ENCODE results near the gene JAKMIP1.
"Not testable (repeated sequence)": the region's sequence is repeated elsewhere in the genome, so short reads cannot be mapped to it uniquely, and the experiment has no call there.

Gene JAKMIP1

GRCh38 chr4:6221851-6222760 lies 21.8 kb upstream of the JAKMIP1 start:
- TF ChIP-seq CTCF (conservative IDR thresholded peaks at IDR 0.05; ENCODE audit: low read depth, low read length) = no peak
- no peak overlapping the region for H3K4me3 ChIP-seq (ENCODE audit: low read length)
- DNase-seq (ENCODE audit: low read depth) = no peak

- H3K4me3 ChIP-seq (ENCODE audit: low read length) = no peak overlapping the region
- DNase-seq (ENCODE audit: low read depth) = no peak
These were observed 21.0 kb upstream of the JAKMIP1 start for GRCh38 chr4:6221301-6221850.

GRCh38 chr4:6217716-6218381 lies 17.5 kb upstream of the JAKMIP1 start:
- no peak for TF ChIP-seq CTCF (conservative IDR thresholded peaks at IDR 0.05; ENCODE audit: low read depth, low read length)
- DNase-seq (ENCODE audit: low read depth) = no peak
- no peak overlapping the region for H3K4me3 ChIP-seq (ENCODE audit: low read length)

More at GRCh38 chr4:6221301-6221850, 21.0 kb upstream of the JAKMIP1 start:
- no peak for TF ChIP-seq CTCF (conservative IDR thresholded peaks at IDR 0.05; ENCODE audit: low read depth, low read length)

- no peak for DNase-seq (ENCODE audit: low read depth)
- H3K4me3 ChIP-seq (ENCODE audit: low read length) = no peak overlapping the region
- no peak for TF ChIP-seq CTCF (conservative IDR thresholded peaks at IDR 0.05; ENCODE audit: low read depth, low read length)
These were observed 16.2 kb upstream of the JAKMIP1 start for GRCh38 chr4:6216588-6216987.

- no peak for DNase-seq (ENCODE audit: low read depth)
- H3K4me3 ChIP-seq (ENCODE audit: low read length) = no peak overlapping the region
- TF ChIP-seq CTCF (conservative IDR thresholded peaks at IDR 0.05; ENCODE audit: low read depth, low read length) = no peak
These were observed 9.6 kb upstream of the JAKMIP1 start for GRCh38 chr4:6209921-6210320.

GRCh38 chr4:6209291-6209690 lies 8.9 kb upstream of the JAKMIP1 start:
- DNase-seq (ENCODE audit: low read depth); H3K4me3 ChIP-seq (ENCODE audit: low read length): not testable (repeated sequence)

- TF ChIP-seq CTCF (conservative IDR thresholded peaks at IDR 0.05; ENCODE audit: low read depth, low read length) = no peak
- DNase-seq (ENCODE audit: low read depth) = no peak
- H3K4me3 ChIP-seq (ENCODE audit: low read length) = no peak overlapping the region
These were observed 8.1 kb upstream of the JAKMIP1 start for GRCh38 chr4:6208416-6208815.

Data from retinal pigment epithelial cell (primary cell).